ENCODE measurements around the gene IGF2R. TPM values are rescaled to one million over a fixed set of nuclear protein-coding genes. Genes with fewer than 3 reads are reported as not detected.

The IGF2R gene
- polyA plus RNA-seq, 2 donors = 12.9 to 15.0 TPM

GRCh38 chr6:159934181-159934580, 34.7 kb upstream of the IGF2R start:
- H3K4me1 ChIP-seq (ENCODE audit: control insufficient read depth in 2 of 2, insufficient read depth in 2 of 2, low read length in 1 of 2) = peaks cover 0 to 2% of the 10 kb centered on the region in 2 donors
- H3K9me3 ChIP-seq (ENCODE audit: control insufficient read depth in 2 of 2, insufficient read depth in 1 of 2, low read depth in 1 of 2, low read length in 1 of 2) = no peaks in the 10 kb centered on the region
- H3K4me3 ChIP-seq (ENCODE audit: low read depth in 1 of 2, low read length in 2 of 2) = no peak overlapping the region
- H3K27me3 ChIP-seq (ENCODE audit: control insufficient read depth in 1 of 2, insufficient read depth in 2 of 2, low read length in 2 of 2) = no peaks in the 10 kb centered on the region
- WGBS, 2 donors = 70 to 73% methylated on average over 4 of the region's 4 CpGs
- H3K27ac ChIP-seq (ENCODE audit: low read depth in 2 of 2, low read length in 1 of 2) = no peak overlapping the region
- H3K36me3 ChIP-seq (ENCODE audit: control insufficient read depth in 2 of 2, insufficient read depth in 2 of 2, low read length in 1 of 2) = no peaks in the 10 kb centered on the region

GRCh38 chr6:159935065-159935464, 33.8 kb upstream of the IGF2R start:
- no peaks in the 10 kb centered on the region for H3K9me3 ChIP-seq (ENCODE audit: control insufficient read depth in 2 of 2, insufficient read depth in 1 of 2, low read depth in 1 of 2, low read length in 1 of 2)
- H3K4me1 ChIP-seq (ENCODE audit: control insufficient read depth in 2 of 2, insufficient read depth in 2 of 2, low read length in 1 of 2) = peaks cover 0 to 2% of the 10 kb centered on the region in 2 donors
- no peaks in the 10 kb centered on the region for H3K36me3 ChIP-seq (ENCODE audit: control insufficient read depth in 2 of 2, insufficient read depth in 2 of 2, low read length in 1 of 2)
- no peak overlapping the region for H3K27ac ChIP-seq (ENCODE audit: low read depth in 2 of 2, low read length in 1 of 2)
- H3K4me3 ChIP-seq (ENCODE audit: low read depth in 1 of 2, low read length in 2 of 2) = no peak overlapping the region
- no peaks in the 10 kb centered on the region for H3K27me3 ChIP-seq (ENCODE audit: control insufficient read depth in 1 of 2, insufficient read depth in 2 of 2, low read length in 2 of 2)
- 69 to 73% methylated on average over 2 of the region's 2 CpGs for WGBS, 2 donors

GRCh38 chr6:159935633-159936032, 33.2 kb upstream of the IGF2R start:
- 91 to 97% methylated on average over 2 of the region's 2 CpGs for WGBS, 2 donors
- H3K27ac ChIP-seq (ENCODE audit: low read depth in 2 of 2, low read length in 1 of 2) = no peak overlapping the region
- no peak overlapping the region for H3K4me3 ChIP-seq (ENCODE audit: low read depth in 1 of 2, low read length in 2 of 2)

GRCh38 chr6:159939591-159940016, 29.3 kb upstream of the IGF2R start:
- Histone ChIP-seq H3K27ac (ENCODE audit: low read depth in 2 of 2, low read length in 1 of 2) (no peak overlapping the region), H3K27me3 (ENCODE audit: control insufficient read depth in 1 of 2, insufficient read depth in 2 of 2, low read length in 2 of 2) (no peaks in the 10 kb centered on the region), H3K4me1 (ENCODE audit: control insufficient read depth in 2 of 2, insufficient read depth in 2 of 2, low read length in 1 of 2) (no peaks in the 10 kb centered on the region), H3K9me3 (ENCODE audit: control insufficient read depth in 2 of 2, insufficient read depth in 1 of 2, low read depth in 1 of 2, low read length in 1 of 2) (peaks cover 0 to 2% of the 10 kb centered on the region in 2 donors), H3K4me3 (ENCODE audit: low read depth in 1 of 2, low read length in 2 of 2) (no peak overlapping the region), H3K36me3 (ENCODE audit: control insufficient read depth in 2 of 2, insufficient read depth in 2 of 2, low read length in 1 of 2) (no peaks in the 10 kb centered on the region)
- WGBS, 2 donors = 77 to 91% methylated on average over 6 of the region's 6 CpGs

More at GRCh38 chr6:159935633-159936032, 33.2 kb upstream of the IGF2R start:
- Histone ChIP-seq H3K36me3 (ENCODE audit: control insufficient read depth in 2 of 2, insufficient read depth in 2 of 2, low read length in 1 of 2) (no peaks in the 10 kb centered on the region), H3K4me1 (ENCODE audit: control insufficient read depth in 2 of 2, insufficient read depth in 2 of 2, low read length in 1 of 2) (peaks cover 0 to 2% of the 10 kb centered on the region in 2 donors), H3K9me3 (ENCODE audit: control insufficient read depth in 2 of 2, insufficient read depth in 1 of 2, low read depth in 1 of 2, low read length in 1 of 2) (no peaks in the 10 kb centered on the region), H3K27me3 (ENCODE audit: control insufficient read depth in 1 of 2, insufficient read depth in 2 of 2, low read length in 2 of 2) (no peaks in the 10 kb centered on the region)

- H3K4me1 ChIP-seq (ENCODE audit: control insufficient read depth in 2 of 2, insufficient read depth in 2 of 2, low read length in 1 of 2) = no peaks in the 10 kb centered on the region
- H3K27me3 ChIP-seq (ENCODE audit: control insufficient read depth in 1 of 2, insufficient read depth in 2 of 2, low read length in 2 of 2) = no peaks in the 10 kb centered on the region
- no peak overlapping the region for H3K27ac ChIP-seq (ENCODE audit: low read depth in 2 of 2, low read length in 1 of 2)
- H3K9me3 ChIP-seq (ENCODE audit: control insufficient read depth in 2 of 2, insufficient read depth in 1 of 2, low read depth in 1 of 2, low read length in 1 of 2) = peaks cover 0 to 2% of the 10 kb centered on the region in 2 donors
- H3K4me3 ChIP-seq (ENCODE audit: low read depth in 1 of 2, low read length in 2 of 2) = no peak overlapping the region
- H3K36me3 ChIP-seq (ENCODE audit: control insufficient read depth in 2 of 2, insufficient read depth in 2 of 2, low read length in 1 of 2) = no peaks in the 10 kb centered on the region
- 68% methylated on average over 11 of the region's 11 CpGs for WGBS, 2 donors
Measured at GRCh38 chr6:159941286-159942113, 27.4 kb upstream of the IGF2R start.

GRCh38 chr6:159943101-159943632, 25.7 kb upstream of the IGF2R start:
- Histone ChIP-seq H3K36me3 (ENCODE audit: control insufficient read depth in 2 of 2, insufficient read depth in 2 of 2, low read length in 1 of 2) (no peaks in the 10 kb centered on the region), H3K27ac (ENCODE audit: low read depth in 2 of 2, low read length in 1 of 2) (no peak overlapping the region), H3K27me3 (ENCODE audit: control insufficient read depth in 1 of 2, insufficient read depth in 2 of 2, low read length in 2 of 2) (no peaks in the 10 kb centered on the region), H3K9me3 (ENCODE audit: control insufficient read depth in 2 of 2, insufficient read depth in 1 of 2, low read depth in 1 of 2, low read length in 1 of 2) (peaks cover 0 to 2% of the 10 kb centered on the region in 2 donors), H3K4me1 (ENCODE audit: control insufficient read depth in 2 of 2, insufficient read depth in 2 of 2, low read length in 1 of 2) (no peaks in the 10 kb centered on the region), H3K4me3 (ENCODE audit: low read depth in 1 of 2, low read length in 2 of 2) (no peak overlapping the region)
- 71 to 80% methylated on average over 6 of the region's 6 CpGs for WGBS, 2 donors

GRCh38 chr6:159943968-159944598, 24.8 kb upstream of the IGF2R start:
- Histone ChIP-seq H3K36me3 (ENCODE audit: control insufficient read depth in 2 of 2, insufficient read depth in 2 of 2, low read length in 1 of 2) (no peaks in the 10 kb centered on the region), H3K4me3 (ENCODE audit: low read depth in 1 of 2, low read length in 2 of 2) (no peak overlapping the region), H3K27ac (ENCODE audit: low read depth in 2 of 2, low read length in 1 of 2) (no peak overlapping the region), H3K27me3 (ENCODE audit: control insufficient read depth in 1 of 2, insufficient read depth in 2 of 2, low read length in 2 of 2) (no peaks in the 10 kb centered on the region), H3K9me3 (ENCODE audit: control insufficient read depth in 2 of 2, insufficient read depth in 1 of 2, low read depth in 1 of 2, low read length in 1 of 2) (peaks cover 0 to 2% of the 10 kb centered on the region in 2 donors), H3K4me1 (ENCODE audit: control insufficient read depth in 2 of 2, insufficient read depth in 2 of 2, low read length in 1 of 2) (no peaks in the 10 kb centered on the region)
- 69 to 97% methylated on average over 2 of the region's 2 CpGs for WGBS, 2 donors

GRCh38 chr6:159945801-159946392, 23.0 kb upstream of the IGF2R start:
- no peak overlapping the region for H3K4me3 ChIP-seq (ENCODE audit: low read depth in 1 of 2, low read length in 2 of 2)
- H3K9me3 ChIP-seq (ENCODE audit: control insufficient read depth in 2 of 2, insufficient read depth in 1 of 2, low read depth in 1 of 2, low read length in 1 of 2) = peaks cover 0 to 2% of the 10 kb centered on the region in 2 donors
- H3K27me3 ChIP-seq (ENCODE audit: control insufficient read depth in 1 of 2, insufficient read depth in 2 of 2, low read length in 2 of 2) = no peaks in the 10 kb centered on the region
- H3K36me3 ChIP-seq (ENCODE audit: control insufficient read depth in 2 of 2, insufficient read depth in 2 of 2, low read length in 1 of 2) = no peaks in the 10 kb centered on the region
- WGBS, 2 donors = 92 to 94% methylated on average over 6 of the region's 6 CpGs
- H3K27ac ChIP-seq (ENCODE audit: low read depth in 2 of 2, low read length in 1 of 2) = no peak overlapping the region
- H3K4me1 ChIP-seq (ENCODE audit: control insufficient read depth in 2 of 2, insufficient read depth in 2 of 2, low read length in 1 of 2) = no peaks in the 10 kb centered on the region

GRCh38 chr6:159946912-159947311, 22.0 kb upstream of the IGF2R start:
- Histone ChIP-seq H3K4me3 (ENCODE audit: low read depth in 1 of 2, low read length in 2 of 2) (no peak overlapping the region), H3K4me1 (ENCODE audit: control insufficient read depth in 2 of 2, insufficient read depth in 2 of 2, low read length in 1 of 2) (no peaks in the 10 kb centered on the region), H3K36me3 (ENCODE audit: control insufficient read depth in 2 of 2, insufficient read depth in 2 of 2, low read length in 1 of 2) (no peaks in the 10 kb centered on the region), H3K9me3 (ENCODE audit: control insufficient read depth in 2 of 2, insufficient read depth in 1 of 2, low read depth in 1 of 2, low read length in 1 of 2) (peaks cover 0 to 2% of the 10 kb centered on the region in 2 donors), H3K27ac (ENCODE audit: low read depth in 2 of 2, low read length in 1 of 2) (no peak overlapping the region), H3K27me3 (ENCODE audit: control insufficient read depth in 1 of 2, insufficient read depth in 2 of 2, low read length in 2 of 2) (no peaks in the 10 kb centered on the region)
- 93% methylated on average over 2 of the region's 2 CpGs for WGBS, 2 donors
